Osteoblast (primary cell): ENCODE results near the gene BANP. TPM values are rescaled to one million over a fixed set of nuclear protein-coding genes. Genes with fewer than 3 reads are reported as not detected.
"Not testable (repeated sequence)": the region's sequence is repeated elsewhere in the genome, so short reads cannot be mapped to it uniquely, and the experiment has no call there.

Experiments
- DNase-seq: peaks from one replicate; pipeline ENCODE4 v3.0.0; 2011; ENCODE audit warnings: low spot score, mixed read lengths; ENCODE audit not compliant: insufficient read length; ENCODE audit errors: missing footprints
- H2AFZ ChIP-seq: 2 replicates; pipeline ENCODE4 v1.6.0; 2011; ENCODE audit warnings: mild to moderate bottlenecking, low read length
- H3K27ac ChIP-seq: 2 replicates; pipeline ENCODE4 v1.5.1; 2011; ENCODE audit warnings: mild to moderate bottlenecking, low read depth, low read length, moderate library complexity
- H3K27me3 ChIP-seq: 2 replicates; pipeline ENCODE4 v1.6.0; 2012; ENCODE audit warnings: mild to moderate bottlenecking, control low read depth, inconsistent platforms, low read length, moderate library complexity; ENCODE audit not compliant: insufficient read depth
- H3K36me3 ChIP-seq: 2 replicates; pipeline ENCODE4 v1.5.1; 2011; ENCODE audit warnings: mild to moderate bottlenecking, low read length, control low read depth, moderate library complexity; ENCODE audit not compliant: insufficient read depth
- H3K4me1 ChIP-seq: 2 replicates; pipeline ENCODE4 v1.5.1; 2011; ENCODE audit warnings: mild to moderate bottlenecking, low read length, control low read depth, moderate library complexity; ENCODE audit not compliant: insufficient read depth
- H3K4me2 ChIP-seq: 2 replicates; pipeline ENCODE4 v1.6.0; 2011; ENCODE audit warnings: mild to moderate bottlenecking, low read length; ENCODE audit not compliant: insufficient read depth
- H3K4me3 ChIP-seq: fragments of 200-600 bp; sonication (generic); 3 replicates; pipeline ENCODE4 v1.5.1; 2012; ENCODE audit warnings: mild to moderate bottlenecking, low read length, inconsistent platforms; ENCODE audit not compliant: insufficient read depth
- H3K79me2 ChIP-seq: 2 replicates; pipeline ENCODE4 v1.6.0; 2012; ENCODE audit warnings: mild to moderate bottlenecking, low read length, control low read depth, inconsistent platforms; ENCODE audit not compliant: insufficient read depth
- H3K9me3 ChIP-seq: 2 replicates; pipeline ENCODE4 v1.5.1; 2011; ENCODE audit warnings: low read depth, low read length, control low read depth
- H4K20me1 ChIP-seq: 2 replicates; pipeline ENCODE4 v1.6.0; 2012; ENCODE audit warnings: mild to moderate bottlenecking, low read length, control low read depth; ENCODE audit not compliant: insufficient read depth
- CTCF ChIP-seq: IDR thresholded peaks from 2 replicates; pipeline ENCODE4 v1.5.1; 2011; ENCODE audit warnings: mild to moderate bottlenecking, low read depth, low read length, moderate library complexity; ENCODE audit errors: extremely low read depth
- total RNA-seq: library from RNA; depleted of rRNA; stranded (reverse); fragments of >200 nt; gene quantifications from 2 replicates; pipeline ENCODE4 v1.2.3, GENCODE V29; 2012

The BANP gene
- total RNA-seq, 1 donor, result 23.5 TPM

- peak; percentile 65 for DNase-seq
- H3K79me2 ChIP-seq, result no peaks in the 10 kb centered on the region
- H3K36me3 ChIP-seq, result no peaks in the 10 kb centered on the region
- H3K4me1 ChIP-seq, result peaks cover 5% of the 10 kb centered on the region
- no peaks in the 10 kb centered on the region for H3K9me3 ChIP-seq
- H2AFZ ChIP-seq, result no peak overlapping the region
- H3K4me2 ChIP-seq, result no peak overlapping the region
- no peak for TF ChIP-seq CTCF
- no peak overlapping the region for H3K27ac ChIP-seq
- no peak overlapping the region for H3K4me3 ChIP-seq
- H3K27me3 ChIP-seq, result peaks cover 32% of the 10 kb centered on the region
- no peaks in the 10 kb centered on the region for H4K20me1 ChIP-seq
Measured at GRCh38 chr16:88088161-88088581, 136.9 kb downstream of the BANP start.

- not testable (repeated sequence) for H3K4me3 ChIP-seq, H4K20me1 ChIP-seq, H3K9me3 ChIP-seq, H3K4me2 ChIP-seq, H2AFZ ChIP-seq, H3K36me3 ChIP-seq, H3K27ac ChIP-seq, H3K4me1 ChIP-seq, H3K79me2 ChIP-seq
- peaks cover 32% of the 10 kb centered on the region for H3K27me3 ChIP-seq
- peak; percentile 47 for DNase-seq
Measured at GRCh38 chr16:88088611-88089010, 137.4 kb downstream of the BANP start.

GRCh38 chr16:88089071-88089470, 137.8 kb downstream of the BANP start:
- H3K27ac ChIP-seq, H3K4me2 ChIP-seq, H3K4me1 ChIP-seq, H3K79me2 ChIP-seq, H4K20me1 ChIP-seq, H2AFZ ChIP-seq, H3K9me3 ChIP-seq, H3K4me3 ChIP-seq, H3K36me3 ChIP-seq: not testable (repeated sequence)
- peak; percentile 29 for DNase-seq
- peaks cover 32% of the 10 kb centered on the region for H3K27me3 ChIP-seq

GRCh38 chr16:88089632-88090376, 138.6 kb downstream of the BANP start:
- not testable (repeated sequence) for H3K4me2 ChIP-seq, H3K36me3 ChIP-seq, H3K9me3 ChIP-seq, H3K4me1 ChIP-seq, H2AFZ ChIP-seq, H3K79me2 ChIP-seq, H3K4me3 ChIP-seq, H4K20me1 ChIP-seq, H3K27ac ChIP-seq
- DNase-seq, result peak; percentile 73
- H3K27me3 ChIP-seq, result peaks cover 32% of the 10 kb centered on the region

GRCh38 chr16:88090377-88091175, 139.3 kb downstream of the BANP start:
- not testable (repeated sequence) for H3K4me3 ChIP-seq, H4K20me1 ChIP-seq, H2AFZ ChIP-seq, H3K79me2 ChIP-seq, H3K4me2 ChIP-seq, H3K9me3 ChIP-seq, H3K36me3 ChIP-seq, H3K4me1 ChIP-seq, H3K27ac ChIP-seq
- DNase-seq, result peak; percentile 18
- peaks cover 32% of the 10 kb centered on the region for H3K27me3 ChIP-seq

- H3K36me3 ChIP-seq, H3K79me2 ChIP-seq, H3K27ac ChIP-seq, H2AFZ ChIP-seq, H4K20me1 ChIP-seq, H3K4me2 ChIP-seq, H3K4me3 ChIP-seq, H3K9me3 ChIP-seq, H3K4me1 ChIP-seq: not testable (repeated sequence)
- H3K27me3 ChIP-seq, result peaks cover 32% of the 10 kb centered on the region
- peak; percentile 62 for DNase-seq
Measured at GRCh38 chr16:88091221-88091971, 140.2 kb downstream of the BANP start.

GRCh38 chr16:88091972-88092302, 140.7 kb downstream of the BANP start:
- DNase-seq, result peak; percentile 30

More at GRCh38 chr16:88091972-88092302, 140.7 kb downstream of the BANP start:
- not testable (repeated sequence) for H4K20me1 ChIP-seq, H2AFZ ChIP-seq, H3K4me1 ChIP-seq, H3K4me2 ChIP-seq, H3K36me3 ChIP-seq, H3K79me2 ChIP-seq, H3K27ac ChIP-seq, H3K9me3 ChIP-seq, H3K4me3 ChIP-seq
- H3K27me3 ChIP-seq, result peaks cover 32% of the 10 kb centered on the region
